Tibial nerve (tissue), 4 donors: ENCODE measurements around the gene NBL1. TPM values are rescaled to one million over a fixed set of nuclear protein-coding genes. Genes with fewer than 3 reads are reported as not detected.
A peak's percentile ranks its signal among the peaks of the same experiment; 100 is the strongest.

Experiments
- DNase-seq, 2 donors: peaks; one replicate each; pipeline ENCODE4 v3.0.0-alpha.2; 2019; ENCODE audit warnings: low spot score in 2 of 2
- H3K27ac ChIP-seq, 4 donors: fragments of 200-600 bp; sonication (generic) in 3 of 4; one replicate each; pipeline ENCODE4 v1.5.1; 2017 to 2019; ENCODE audit warnings: mild to moderate bottlenecking in 1 of 4
- H3K27me3 ChIP-seq, 2 donors: fragments of 200-600 bp; sonication (generic) in 1 of 2; one replicate each; pipeline versions ENCODE4 v1.5.1 to v1.6.0; 2017 to 2019
- H3K36me3 ChIP-seq, 3 donors: fragments of 200-600 bp; sonication (generic); one replicate each; pipeline ENCODE4 v1.5.1; 2018 to 2019
- H3K4me1 ChIP-seq, 4 donors: fragments of 200-600 bp; sonication (generic) in 3 of 4; one replicate each; pipeline ENCODE4 v1.5.1; 2017 to 2019
- H3K4me3 ChIP-seq, 4 donors: fragments of 200-600 bp; sonication (generic) in 3 of 4; one replicate each; pipeline ENCODE4 v1.5.1; 2017 to 2019; ENCODE audit warnings: mild to moderate bottlenecking in 1 of 4, moderate library complexity in 1 of 4
- H3K9me3 ChIP-seq, 4 donors: fragments of 200-600 bp; sonication (generic) in 3 of 4; one replicate each; pipeline ENCODE4 v1.5.1; 2017 to 2019
- EP300 ChIP-seq, 2 donors: sonication (generic); formaldehyde crosslinking; IDR thresholded peaks; one replicate each; pipeline ENCODE4 v1.6.1; 2017; ENCODE audit warnings: antibody characterized with exemption in 2 of 2, mild to moderate bottlenecking in 1 of 2
- POLR2A ChIP-seq, 2 donors: fragments of 450-650 bp; IDR thresholded peaks; one replicate each; pipeline ENCODE4 v1.6.1; 2017; ENCODE audit warnings: antibody characterized with exemption in 2 of 2, mild to moderate bottlenecking in 2 of 2, moderate library complexity in 2 of 2
- WGBS, 2 donors: methylation state at CpG; one replicate each; pipeline ENCODE4 v1.1.5; 2018; 5-methylcytosine and 5-hydroxymethylcytosine counted together
- total RNA-seq, 4 donors: library from RNA; depleted of rRNA; stranded (reverse); fragments of >200 nt; gene quantifications; one replicate each; pipeline ENCODE4 v1.1.0, GENCODE V29; 2016
- TF ChIP-seq, protein P1 (sequence below), 5 experiments: fragments of 200-600 bp in 3 of 5; fragments of 450-650 bp in 2 of 5; sonication (generic) in 3 of 5; IDR thresholded peaks; one replicate each; pipeline ENCODE4 v1.5.1; 2016 to 2019; ENCODE audit warnings: antibody characterized with exemption in 5 of 5, mild to moderate bottlenecking in 3 of 5, moderate library complexity in 2 of 5

Gene NBL1
- total RNA-seq, 4 donors from 2014 or later = 71.9 to 157 (median 92.0) TPM

DNA sequence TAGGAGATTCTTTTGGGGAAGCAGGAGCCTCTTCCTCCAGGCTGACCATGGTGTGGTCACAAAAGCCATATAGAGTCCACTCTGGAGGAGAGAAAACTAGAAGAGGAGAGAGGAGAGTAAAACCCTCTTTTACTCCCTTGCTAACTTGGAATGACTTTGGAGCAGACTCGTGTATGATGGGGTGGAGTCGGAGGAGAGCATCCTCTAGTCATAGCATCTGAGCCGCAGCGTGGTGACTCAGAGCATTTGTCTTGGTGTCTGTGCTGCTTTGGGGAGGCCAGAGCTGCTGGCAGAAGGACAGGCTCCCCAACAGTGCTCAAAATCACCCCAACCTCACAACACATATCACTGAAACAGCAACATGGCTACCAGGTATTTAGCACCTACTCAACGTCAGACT, 31.7 kb downstream of the NBL1 start:
- H3K4me3 ChIP-seq = no peak overlapping the region
- WGBS, 2 donors = 74 to 86% methylated on average over 5 of the region's 5 CpGs
- H3K9me3 ChIP-seq = no peaks in the 10 kb centered on the region

GRCh38 chr1:19676438-19676922, 32.4 kb downstream of the NBL1 start:
- H3K27ac ChIP-seq = no peak overlapping the region
- peaks cover 0 to 8% (median 0%) of the 10 kb centered on the region in 4 donors for H3K4me1 ChIP-seq
- peaks cover 0 to 9% of the 10 kb centered on the region in 2 donors for H3K27me3 ChIP-seq
- H3K36me3 ChIP-seq = peaks cover 0 to 13% (median 0%) of the 10 kb centered on the region in 3 donors
- H3K9me3 ChIP-seq = no peaks in the 10 kb centered on the region
- TF ChIP-seq EP300 (IDR thresholded peaks at IDR 0.05) (no peak), POLR2A (IDR thresholded peaks at IDR 0.05) (no peak)
- TF ChIP-seq, protein P1, sequence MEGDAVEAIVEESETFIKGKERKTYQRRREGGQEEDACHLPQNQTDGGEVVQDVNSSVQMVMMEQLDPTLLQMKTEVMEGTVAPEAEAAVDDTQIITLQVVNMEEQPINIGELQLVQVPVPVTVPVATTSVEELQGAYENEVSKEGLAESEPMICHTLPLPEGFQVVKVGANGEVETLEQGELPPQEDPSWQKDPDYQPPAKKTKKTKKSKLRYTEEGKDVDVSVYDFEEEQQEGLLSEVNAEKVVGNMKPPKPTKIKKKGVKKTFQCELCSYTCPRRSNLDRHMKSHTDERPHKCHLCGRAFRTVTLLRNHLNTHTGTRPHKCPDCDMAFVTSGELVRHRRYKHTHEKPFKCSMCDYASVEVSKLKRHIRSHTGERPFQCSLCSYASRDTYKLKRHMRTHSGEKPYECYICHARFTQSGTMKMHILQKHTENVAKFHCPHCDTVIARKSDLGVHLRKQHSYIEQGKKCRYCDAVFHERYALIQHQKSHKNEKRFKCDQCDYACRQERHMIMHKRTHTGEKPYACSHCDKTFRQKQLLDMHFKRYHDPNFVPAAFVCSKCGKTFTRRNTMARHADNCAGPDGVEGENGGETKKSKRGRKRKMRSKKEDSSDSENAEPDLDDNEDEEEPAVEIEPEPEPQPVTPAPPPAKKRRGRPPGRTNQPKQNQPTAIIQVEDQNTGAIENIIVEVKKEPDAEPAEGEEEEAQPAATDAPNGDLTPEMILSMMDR (IDR thresholded peaks at IDR 0.05) = no peak
- H3K4me3 ChIP-seq = no peak overlapping the region
- WGBS, 2 donors = 19 to 25% methylated on average over 12 to 13 of the region's 13 CpGs
- DNase-seq = peak in 1 of 2 donors; percentile 68

More for the DNA sequence above, 31.7 kb downstream of the NBL1 start:
- peaks cover 0 to 9% (median 0%) of the 10 kb centered on the region in 3 donors for H3K36me3 ChIP-seq
- DNase-seq = no peak
- H3K27me3 ChIP-seq = peaks cover 0 to 14% of the 10 kb centered on the region in 2 donors
- TF ChIP-seq, protein P1 (IDR thresholded peaks at IDR 0.05) = no peak
- TF ChIP-seq EP300 (IDR thresholded peaks at IDR 0.05) (no peak), POLR2A (IDR thresholded peaks at IDR 0.05) (no peak)
- no peak overlapping the region for H3K27ac ChIP-seq
- peaks cover 0 to 8% (median 0%) of the 10 kb centered on the region in 4 donors for H3K4me1 ChIP-seq

DNA sequence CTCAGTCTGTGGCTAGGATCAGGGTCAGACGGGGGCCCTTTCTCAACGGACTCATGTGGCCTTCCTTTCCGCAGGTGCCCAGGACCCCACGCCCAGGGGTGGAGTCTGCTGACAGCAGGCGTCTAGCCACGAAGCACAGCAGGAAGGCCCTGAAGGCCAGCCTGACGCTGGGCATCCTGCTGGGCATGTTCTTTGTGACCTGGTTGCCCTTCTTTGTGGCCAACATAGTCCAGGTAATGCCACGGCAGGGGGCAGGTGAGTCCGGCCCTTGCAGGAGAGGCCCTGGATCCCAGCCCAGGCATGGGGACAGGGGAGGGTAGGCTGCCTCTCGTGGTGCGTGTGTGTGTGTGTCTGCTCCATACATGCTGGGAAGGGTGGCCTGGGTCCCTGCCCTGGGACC, 34.4 kb downstream of the NBL1 start:
- Histone ChIP-seq H3K27ac (no peak overlapping the region), H3K27me3 (no peaks in the 10 kb centered on the region), H3K4me1 (peaks cover 0 to 8% (median 0%) of the 10 kb centered on the region in 4 donors), H3K4me3 (no peak overlapping the region), H3K9me3 (no peaks in the 10 kb centered on the region), H3K36me3 (peaks cover 0 to 32% (median 0%) of the 10 kb centered on the region in 3 donors)
- TF ChIP-seq, protein P1 (IDR thresholded peaks at IDR 0.05) = no peak
- TF ChIP-seq POLR2A (IDR thresholded peaks at IDR 0.05) = no peak
- no peak for TF ChIP-seq EP300 (IDR thresholded peaks at IDR 0.05)
- DNase-seq = no peak
- 74% methylated on average over 7 of the region's 11 CpGs; no CpG with 5 or more reads in 1 of the 2 donors for WGBS, 2 donors

DNA sequence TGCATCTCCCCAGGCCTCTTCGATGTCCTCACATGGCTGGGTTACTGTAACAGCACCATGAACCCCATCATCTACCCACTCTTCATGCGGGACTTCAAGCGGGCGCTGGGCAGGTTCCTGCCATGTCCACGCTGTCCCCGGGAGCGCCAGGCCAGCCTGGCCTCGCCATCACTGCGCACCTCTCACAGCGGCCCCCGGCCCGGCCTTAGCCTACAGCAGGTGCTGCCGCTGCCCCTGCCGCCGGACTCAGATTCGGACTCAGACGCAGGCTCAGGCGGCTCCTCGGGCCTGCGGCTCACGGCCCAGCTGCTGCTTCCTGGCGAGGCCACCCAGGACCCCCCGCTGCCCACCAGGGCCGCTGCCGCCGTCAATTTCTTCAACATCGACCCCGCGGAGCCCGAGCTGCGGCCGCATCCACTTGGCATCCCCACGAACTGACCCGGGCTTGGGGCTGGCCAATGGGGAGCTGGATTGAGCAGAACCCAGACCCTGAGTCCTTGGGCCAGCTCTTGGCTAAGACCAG, 34.9 kb downstream of the NBL1 start:
- WGBS, 2 donors = 93 to 96% methylated on average over 27 to 32 of the region's 34 CpGs
- Histone ChIP-seq H3K4me3 (no peak overlapping the region), H3K27me3 (no peaks in the 10 kb centered on the region), H3K27ac (no peak overlapping the region), H3K9me3 (no peaks in the 10 kb centered on the region), H3K4me1 (peaks cover 0 to 8% (median 0%) of the 10 kb centered on the region in 4 donors), H3K36me3 (peaks cover 0 to 32% (median 0%) of the 10 kb centered on the region in 3 donors)
- TF ChIP-seq POLR2A (IDR thresholded peaks at IDR 0.05) = no peak
- TF ChIP-seq, protein P1 (IDR thresholded peaks at IDR 0.05) = no peak
- TF ChIP-seq EP300 (IDR thresholded peaks at IDR 0.05) = no peak
- no peak for DNase-seq

DNA sequence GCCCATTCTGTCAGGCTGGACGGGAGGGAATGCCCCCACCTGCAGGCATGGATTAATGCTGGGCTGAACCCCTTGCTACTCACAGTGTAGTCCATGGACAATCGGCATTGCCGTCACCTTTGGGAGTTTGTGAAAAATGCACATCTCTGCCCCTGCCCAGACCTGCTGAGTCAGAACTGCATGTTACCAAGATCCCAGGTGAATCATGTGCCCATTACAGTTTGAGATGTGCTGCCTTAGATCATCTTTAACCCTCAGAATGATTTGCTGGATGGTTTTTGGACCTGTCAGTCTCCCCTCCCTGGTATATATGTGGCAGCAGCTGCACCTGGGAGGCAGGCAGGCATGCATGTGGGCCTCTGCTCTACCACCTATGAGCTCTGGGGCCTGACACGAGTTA, 35.6 kb downstream of the NBL1 start:
- Histone ChIP-seq H3K4me3 (no peak overlapping the region), H3K27me3 (no peaks in the 10 kb centered on the region), H3K4me1 (peaks cover 0 to 8% (median 0%) of the 10 kb centered on the region in 4 donors), H3K27ac (no peak overlapping the region), H3K36me3 (peaks cover 0 to 39% (median 0%) of the 10 kb centered on the region in 3 donors), H3K9me3 (no peaks in the 10 kb centered on the region)
- no peak for TF ChIP-seq POLR2A (IDR thresholded peaks at IDR 0.05)
- no peak for TF ChIP-seq EP300 (IDR thresholded peaks at IDR 0.05)
- TF ChIP-seq, protein P1 (IDR thresholded peaks at IDR 0.05) = no peak
- DNase-seq = no peak
- 78 to 82% methylated on average over 4 of the region's 4 CpGs for WGBS, 2 donors
